Measurements from ENCODE around the gene STAT1. TPM values are rescaled to one million over a fixed set of nuclear protein-coding genes. Genes with fewer than 3 reads are reported as not detected.
A peak's percentile ranks its signal among the peaks of the same experiment; 100 is the strongest.

Gene STAT1
- total RNA-seq, 1 donor from 2014 or later: 76.5 TPM

DNA sequence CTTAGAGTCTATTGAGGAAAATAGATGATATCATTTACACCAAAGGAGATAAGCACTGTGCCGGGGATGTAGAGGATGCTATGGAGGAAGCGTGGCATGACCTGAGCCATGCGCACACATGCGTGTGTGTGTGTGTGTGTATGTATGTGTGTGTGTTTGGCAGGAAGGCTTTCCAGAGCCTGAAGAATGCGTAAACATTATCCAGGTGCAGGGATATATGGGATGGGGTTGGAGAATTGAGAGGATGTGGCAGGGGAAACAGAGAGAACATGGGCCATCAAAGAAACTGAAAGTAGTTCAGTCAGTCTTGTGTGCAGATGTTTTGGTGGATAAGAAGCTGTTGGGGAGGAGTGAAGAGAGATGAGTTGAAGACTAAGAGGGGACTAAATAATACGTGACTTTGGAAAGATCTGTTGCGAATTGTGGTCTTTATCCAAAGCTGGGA, 9.3 kb upstream of the STAT1 start:
- no peaks in the 10 kb centered on the region for H3K36me3 Mint-ChIP-seq (ENCODE audit: unreplicated experiment)
- TF ChIP-seq, protein P1, sequence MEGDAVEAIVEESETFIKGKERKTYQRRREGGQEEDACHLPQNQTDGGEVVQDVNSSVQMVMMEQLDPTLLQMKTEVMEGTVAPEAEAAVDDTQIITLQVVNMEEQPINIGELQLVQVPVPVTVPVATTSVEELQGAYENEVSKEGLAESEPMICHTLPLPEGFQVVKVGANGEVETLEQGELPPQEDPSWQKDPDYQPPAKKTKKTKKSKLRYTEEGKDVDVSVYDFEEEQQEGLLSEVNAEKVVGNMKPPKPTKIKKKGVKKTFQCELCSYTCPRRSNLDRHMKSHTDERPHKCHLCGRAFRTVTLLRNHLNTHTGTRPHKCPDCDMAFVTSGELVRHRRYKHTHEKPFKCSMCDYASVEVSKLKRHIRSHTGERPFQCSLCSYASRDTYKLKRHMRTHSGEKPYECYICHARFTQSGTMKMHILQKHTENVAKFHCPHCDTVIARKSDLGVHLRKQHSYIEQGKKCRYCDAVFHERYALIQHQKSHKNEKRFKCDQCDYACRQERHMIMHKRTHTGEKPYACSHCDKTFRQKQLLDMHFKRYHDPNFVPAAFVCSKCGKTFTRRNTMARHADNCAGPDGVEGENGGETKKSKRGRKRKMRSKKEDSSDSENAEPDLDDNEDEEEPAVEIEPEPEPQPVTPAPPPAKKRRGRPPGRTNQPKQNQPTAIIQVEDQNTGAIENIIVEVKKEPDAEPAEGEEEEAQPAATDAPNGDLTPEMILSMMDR (IDR thresholded peaks at IDR 0.05): no peak
- H3K4me1 Mint-ChIP-seq (ENCODE audit: unreplicated experiment): peaks cover 3% of the 10 kb centered on the region
- H3K4me3 Mint-ChIP-seq (ENCODE audit: unreplicated experiment): no peak overlapping the region
- no peak overlapping the region for H3K27ac Mint-ChIP-seq (ENCODE audit: unreplicated experiment)
- DNase-seq (ENCODE audit: extremely low spot score, unreplicated experiment): no peak
- no peaks in the 10 kb centered on the region for H3K9me3 Mint-ChIP-seq (ENCODE audit: unreplicated experiment)
- no peaks in the 10 kb centered on the region for H3K27me3 Mint-ChIP-seq (ENCODE audit: unreplicated experiment)

DNA sequence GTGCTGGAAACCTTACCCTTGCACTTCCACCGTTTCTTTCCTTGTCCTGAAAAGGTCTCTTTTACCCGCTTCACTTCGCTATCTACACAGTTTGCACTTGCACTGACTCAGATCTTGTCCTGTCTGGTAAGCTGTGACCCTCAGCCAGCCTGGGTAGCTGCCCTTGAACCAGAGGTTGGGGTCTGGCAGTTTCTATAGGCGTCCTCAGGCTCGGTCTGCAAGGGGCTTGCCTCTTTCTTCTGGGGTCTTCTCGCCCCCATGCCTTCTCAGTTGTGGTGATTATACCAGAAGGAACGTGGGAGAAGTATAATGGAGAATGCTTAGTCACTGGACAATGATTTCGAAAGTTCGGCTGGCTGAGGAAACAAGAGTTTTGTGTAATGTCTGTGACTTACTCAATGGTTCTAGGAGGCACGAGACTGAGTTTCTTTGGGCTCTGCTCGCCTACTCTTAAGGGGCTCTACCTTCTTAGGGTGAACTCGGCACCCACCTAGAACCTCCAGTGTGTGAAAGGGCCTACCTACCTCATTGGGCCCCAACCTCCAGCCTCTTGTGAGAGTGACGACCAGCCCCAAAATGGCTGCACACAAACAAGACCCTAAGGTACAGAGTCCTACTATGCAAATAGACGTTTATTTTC, 6.9 kb upstream of the STAT1 start:
- Mint-ChIP-seq H3K27ac (ENCODE audit: unreplicated experiment) (no peak overlapping the region), H3K36me3 (ENCODE audit: unreplicated experiment) (no peaks in the 10 kb centered on the region), H3K9me3 (ENCODE audit: unreplicated experiment) (no peaks in the 10 kb centered on the region), H3K27me3 (ENCODE audit: unreplicated experiment) (no peaks in the 10 kb centered on the region), H3K4me3 (ENCODE audit: unreplicated experiment) (no peak overlapping the region), H3K4me1 (ENCODE audit: unreplicated experiment) (peaks cover 3% of the 10 kb centered on the region)
- TF ChIP-seq, protein P1 (IDR thresholded peaks at IDR 0.05): no peak
- DNase-seq (ENCODE audit: extremely low spot score, unreplicated experiment): no peak

DNA sequence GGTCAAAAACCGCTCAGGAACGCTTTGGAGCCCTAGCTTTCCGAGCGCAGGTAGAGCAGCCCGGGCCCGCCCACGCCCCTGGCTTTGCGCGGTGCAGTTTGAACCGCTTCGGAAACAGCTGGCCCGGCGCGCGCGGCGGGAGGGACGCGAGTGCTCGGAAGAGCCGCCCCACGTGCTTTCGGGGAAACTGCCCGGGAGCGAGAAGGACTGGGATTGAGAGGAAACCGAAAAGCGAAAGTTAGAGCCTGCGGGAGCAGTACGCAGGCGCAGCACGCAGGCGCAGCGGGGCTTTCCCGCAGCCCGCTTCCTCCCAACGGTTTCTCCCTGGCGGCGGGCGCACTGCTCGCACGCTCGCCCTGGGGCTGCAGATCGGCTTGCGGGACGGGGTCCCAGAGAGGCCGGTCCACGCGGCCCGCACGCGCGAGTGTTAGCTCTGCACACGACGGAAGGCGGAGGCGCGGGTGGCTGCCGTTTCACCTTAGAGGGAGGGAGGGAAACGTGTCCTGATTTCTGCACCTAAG, 6.3 kb upstream of the STAT1 start:
- peak; percentile 98 for DNase-seq (ENCODE audit: extremely low spot score, unreplicated experiment)
- TF ChIP-seq, protein P1 (IDR thresholded peaks at IDR 0.05): no peak
- H3K4me3 Mint-ChIP-seq (ENCODE audit: unreplicated experiment): no peak overlapping the region
- H3K36me3 Mint-ChIP-seq (ENCODE audit: unreplicated experiment): no peaks in the 10 kb centered on the region
- no peaks in the 10 kb centered on the region for H3K27me3 Mint-ChIP-seq (ENCODE audit: unreplicated experiment)
- H3K9me3 Mint-ChIP-seq (ENCODE audit: unreplicated experiment): no peaks in the 10 kb centered on the region
- H3K4me1 Mint-ChIP-seq (ENCODE audit: unreplicated experiment): peaks cover 3% of the 10 kb centered on the region
- H3K27ac Mint-ChIP-seq (ENCODE audit: unreplicated experiment): no peak overlapping the region

DNA sequence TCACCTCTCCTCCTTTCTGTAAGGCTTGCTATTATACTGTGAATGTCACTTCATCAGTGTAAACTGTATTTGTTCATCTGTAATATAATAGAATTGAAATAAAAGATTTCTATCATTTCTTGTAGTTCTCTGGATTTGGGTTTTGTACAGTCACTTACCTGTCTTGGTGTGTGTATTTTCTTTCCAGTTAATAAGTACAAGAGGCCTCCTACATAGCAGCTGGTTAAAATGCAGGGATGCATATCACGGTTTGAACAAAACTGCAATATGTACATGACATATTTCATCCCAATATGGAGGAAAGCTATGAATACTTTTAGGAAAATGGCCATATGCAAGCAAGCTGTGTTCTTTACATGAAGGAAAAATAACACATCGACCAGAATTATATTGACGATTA, 5.4 kb upstream of the STAT1 start:
- H3K4me1 Mint-ChIP-seq (ENCODE audit: unreplicated experiment): peaks cover 3% of the 10 kb centered on the region
- H3K9me3 Mint-ChIP-seq (ENCODE audit: unreplicated experiment): no peaks in the 10 kb centered on the region
- H3K27ac Mint-ChIP-seq (ENCODE audit: unreplicated experiment): no peak overlapping the region
- H3K4me3 Mint-ChIP-seq (ENCODE audit: unreplicated experiment): no peak overlapping the region
- H3K36me3 Mint-ChIP-seq (ENCODE audit: unreplicated experiment): no peaks in the 10 kb centered on the region
- H3K27me3 Mint-ChIP-seq (ENCODE audit: unreplicated experiment): no peaks in the 10 kb centered on the region
- TF ChIP-seq, protein P1 (IDR thresholded peaks at IDR 0.05): no peak
- no peak for DNase-seq (ENCODE audit: extremely low spot score, unreplicated experiment)

DNA sequence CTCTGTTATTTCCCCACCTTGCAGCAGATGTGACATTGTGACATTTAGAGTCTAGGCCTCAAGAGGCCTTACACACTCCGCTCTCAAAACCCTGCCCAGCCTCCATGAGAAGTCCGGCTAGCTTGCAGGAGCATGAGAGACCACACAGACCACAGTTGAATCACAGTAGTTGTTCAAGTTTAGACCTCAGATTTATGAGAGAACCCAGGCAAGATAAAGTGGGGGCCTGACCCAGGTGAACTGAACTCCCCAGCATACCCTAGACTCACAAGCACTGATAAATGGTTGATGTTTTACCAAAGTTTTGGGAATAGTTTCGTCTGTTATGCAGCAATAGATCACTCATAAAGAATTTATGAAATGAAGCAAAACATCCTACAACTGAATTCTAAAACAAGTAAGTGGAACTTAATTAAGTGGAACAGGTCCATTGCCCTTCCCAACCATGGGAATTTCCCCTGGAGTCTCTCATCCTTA, 4.7 kb upstream of the STAT1 start:
- H3K27ac Mint-ChIP-seq (ENCODE audit: unreplicated experiment): no peak overlapping the region
- no peaks in the 10 kb centered on the region for H3K27me3 Mint-ChIP-seq (ENCODE audit: unreplicated experiment)
- no peak for DNase-seq (ENCODE audit: extremely low spot score, unreplicated experiment)
- TF ChIP-seq, protein P1 (IDR thresholded peaks at IDR 0.05): no peak
- H3K9me3 Mint-ChIP-seq (ENCODE audit: unreplicated experiment): no peaks in the 10 kb centered on the region
- no peaks in the 10 kb centered on the region for H3K36me3 Mint-ChIP-seq (ENCODE audit: unreplicated experiment)
- no peak overlapping the region for H3K4me3 Mint-ChIP-seq (ENCODE audit: unreplicated experiment)
- H3K4me1 Mint-ChIP-seq (ENCODE audit: unreplicated experiment): peaks cover 3% of the 10 kb centered on the region
